H1 (cell line): ENCODE measurements around the gene SMIM28.

Experiments
- CHD2 ChIP-seq: IDR thresholded peaks from 2 replicates; pipeline ENCODE4 v1.6.1; 2012; ENCODE audit warnings: low read length, improper control_type of control experiment
- EP300 ChIP-seq, 2 experiments: IDR thresholded peaks; 1 replicate in 1 of 2; 2 replicates in 1 of 2; pipeline ENCODE4 v1.6.1; 2011 to 2012; ENCODE audit warnings: low read depth in 2 of 2, low read length in 2 of 2, mild to moderate bottlenecking in 2 of 2, borderline replicate concordance in 1 of 2, inconsistent platforms in 1 of 2, moderate library complexity in 1 of 2
- EZH2 ChIP-seq: fragments of 200-600 bp; sonication (generic); IDR thresholded peaks from 2 replicates; pipeline ENCODE4 v1.7.1; 2012; ENCODE audit warnings: low read depth, mild to moderate bottlenecking, moderate library complexity, low read length, inconsistent platforms; ENCODE audit not compliant: severe bottlenecking
- GABPA ChIP-seq: IDR thresholded peaks from 2 replicates; pipeline ENCODE4 v1.6.1; 2011; ENCODE audit warnings: mild to moderate bottlenecking, low read length, moderate library complexity, borderline replicate concordance; ENCODE audit not compliant: insufficient read depth
- KDM5A ChIP-seq: fragments of 200-600 bp; IDR thresholded peaks from 2 replicates; pipeline ENCODE4 v1.7.1; 2012; ENCODE audit warnings: mild to moderate bottlenecking, low read length, inconsistent platforms, mixed read lengths
- POLR2A ChIP-seq, 2 experiments: IDR thresholded peaks; 1 replicate in 1 of 2; 2 replicates in 1 of 2; pipeline ENCODE4 v1.6.1; 2011; ENCODE audit warnings: low read depth in 2 of 2, low read length in 2 of 2, mild to moderate bottlenecking in 2 of 2; ENCODE audit errors: control extremely low read depth in 1 of 2
- POLR2AphosphoS5 ChIP-seq: IDR thresholded peaks from 2 replicates; pipeline ENCODE4 v1.6.1; 2011; ENCODE audit warnings: low read depth, low read length
- SP1 ChIP-seq: IDR thresholded peaks from 2 replicates; pipeline ENCODE4 v1.6.1; 2011; ENCODE audit warnings: low read depth, low read length
- TF ChIP-seq, protein P1 (sequence below), 3 experiments: IDR thresholded peaks; 1 replicate in 2 of 3; 2 replicates in 1 of 3; pipeline versions ENCODE4 v1.5.1 to v1.6.1; 2011; ENCODE audit warnings: low read length in 3 of 3, mild to moderate bottlenecking in 3 of 3, inconsistent platforms in 2 of 3, low read depth in 1 of 3, moderate library complexity in 1 of 3; ENCODE audit not compliant: insufficient read depth in 1 of 3; ENCODE audit errors: control extremely low read depth in 1 of 3
- TF ChIP-seq, protein P2 (sequence below): IDR thresholded peaks from 2 replicates; pipeline ENCODE4 v1.6.1; 2012; ENCODE audit warnings: inconsistent platforms
- TF ChIP-seq, protein P3 (sequence below): IDR thresholded peaks from 2 replicates; pipeline ENCODE4 v1.6.1; 2011; ENCODE audit warnings: low read length, improper control_type of control experiment

DNA sequence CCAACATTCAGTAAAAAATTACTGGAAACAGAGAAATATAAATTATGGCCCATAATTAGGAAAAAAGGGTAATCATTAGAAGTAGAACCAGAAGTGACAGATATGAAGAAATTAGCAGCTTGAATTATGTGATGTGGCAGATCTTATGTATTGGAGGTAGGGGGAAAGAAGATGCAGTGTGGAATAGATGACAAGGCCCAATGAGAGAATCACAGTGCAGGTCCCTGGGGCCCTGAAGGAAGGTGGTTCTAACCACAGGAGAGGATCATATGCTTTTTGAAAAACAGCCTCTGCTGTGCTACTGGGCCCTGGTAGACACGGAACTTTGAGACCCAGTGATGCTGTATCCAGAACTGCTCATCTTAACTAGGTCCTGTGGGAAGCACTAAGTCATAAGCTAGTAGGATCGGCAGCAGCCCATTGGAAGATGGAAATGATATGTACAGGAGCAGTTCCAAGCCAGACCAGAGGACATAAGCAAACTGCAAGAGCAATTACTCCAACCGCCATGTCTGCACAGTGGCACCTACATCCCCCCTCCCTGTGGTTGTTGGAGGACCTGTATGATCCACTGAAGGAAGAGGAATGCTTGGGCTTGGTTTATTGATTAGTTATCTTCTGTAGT is 40.5 kb downstream of the SMIM28 start:
- TF ChIP-seq KDM5A (no peak), CHD2 (no peak), POLR2A (IDR thresholded peaks at IDR 0.05; ENCODE audit: control extremely low read depth in 1 of 2, low read depth in 2 of 2, low read length in 2 of 2) (no peak; a peak in 1 of 3 replicates), SP1 (no peak), EZH2 (no peak), EP300 (IDR thresholded peaks at IDR 0.05; ENCODE audit: borderline replicate concordance in 1 of 2, low read depth in 2 of 2, low read length in 2 of 2) (no peak), POLR2AphosphoS5 (no peak), GABPA (no peak)
- TF ChIP-seq, protein P1, sequence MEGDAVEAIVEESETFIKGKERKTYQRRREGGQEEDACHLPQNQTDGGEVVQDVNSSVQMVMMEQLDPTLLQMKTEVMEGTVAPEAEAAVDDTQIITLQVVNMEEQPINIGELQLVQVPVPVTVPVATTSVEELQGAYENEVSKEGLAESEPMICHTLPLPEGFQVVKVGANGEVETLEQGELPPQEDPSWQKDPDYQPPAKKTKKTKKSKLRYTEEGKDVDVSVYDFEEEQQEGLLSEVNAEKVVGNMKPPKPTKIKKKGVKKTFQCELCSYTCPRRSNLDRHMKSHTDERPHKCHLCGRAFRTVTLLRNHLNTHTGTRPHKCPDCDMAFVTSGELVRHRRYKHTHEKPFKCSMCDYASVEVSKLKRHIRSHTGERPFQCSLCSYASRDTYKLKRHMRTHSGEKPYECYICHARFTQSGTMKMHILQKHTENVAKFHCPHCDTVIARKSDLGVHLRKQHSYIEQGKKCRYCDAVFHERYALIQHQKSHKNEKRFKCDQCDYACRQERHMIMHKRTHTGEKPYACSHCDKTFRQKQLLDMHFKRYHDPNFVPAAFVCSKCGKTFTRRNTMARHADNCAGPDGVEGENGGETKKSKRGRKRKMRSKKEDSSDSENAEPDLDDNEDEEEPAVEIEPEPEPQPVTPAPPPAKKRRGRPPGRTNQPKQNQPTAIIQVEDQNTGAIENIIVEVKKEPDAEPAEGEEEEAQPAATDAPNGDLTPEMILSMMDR (IDR thresholded peaks at IDR 0.05; ENCODE audit: control extremely low read depth in 1 of 3, insufficient read depth in 1 of 3, low read depth in 1 of 3, low read length in 3 of 3), result no peak
- TF ChIP-seq, protein P2, sequence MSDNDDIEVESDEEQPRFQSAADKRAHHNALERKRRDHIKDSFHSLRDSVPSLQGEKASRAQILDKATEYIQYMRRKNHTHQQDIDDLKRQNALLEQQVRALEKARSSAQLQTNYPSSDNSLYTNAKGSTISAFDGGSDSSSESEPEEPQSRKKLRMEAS, result no peak
- TF ChIP-seq, protein P3, sequence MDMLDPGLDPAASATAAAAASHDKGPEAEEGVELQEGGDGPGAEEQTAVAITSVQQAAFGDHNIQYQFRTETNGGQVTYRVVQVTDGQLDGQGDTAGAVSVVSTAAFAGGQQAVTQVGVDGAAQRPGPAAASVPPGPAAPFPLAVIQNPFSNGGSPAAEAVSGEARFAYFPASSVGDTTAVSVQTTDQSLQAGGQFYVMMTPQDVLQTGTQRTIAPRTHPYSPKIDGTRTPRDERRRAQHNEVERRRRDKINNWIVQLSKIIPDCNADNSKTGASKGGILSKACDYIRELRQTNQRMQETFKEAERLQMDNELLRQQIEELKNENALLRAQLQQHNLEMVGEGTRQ, result no peak
